Activated CD4-positive, CD25-positive, alpha-beta regulatory T cell treated with anti-CD3 and anti-CD28 coated beads, Interleukin-2, amount 50 U/mL, for 24 hours (primary cell): ENCODE measurements around the gene DPEP2.
"Not testable (repeated sequence)": the region's sequence is repeated elsewhere in the genome, so short reads cannot be mapped to it uniquely, and the experiment has no call there.

Source experiments
- ATAC-seq, 2 donors: fragments of 150-1000 bp; cut with Tn5 transposase; one replicate each; pipeline ENCODE4 v1.10.0; 2021; ENCODE audit warnings: mild to moderate bottlenecking in 1 of 2, moderate library complexity in 1 of 2

DPEP2 gene

GRCh38 chr16:67953641-67954375, 45.5 kb downstream of the DPEP2 start:
- ATAC-seq = no peak

- ATAC-seq = no peak
Measured at GRCh38 chr16:67951485-67951884, 47.8 kb downstream of the DPEP2 start.

GRCh38 chr16:67950335-67950843, 48.9 kb downstream of the DPEP2 start:
- no peak for ATAC-seq

- ATAC-seq = no peak
Measured at GRCh38 chr16:67949645-67950044, 49.6 kb downstream of the DPEP2 start.

GRCh38 chr16:67948015-67948414, 51.3 kb downstream of the DPEP2 start:
- ATAC-seq = no peak

- no peak for ATAC-seq
Measured at GRCh38 chr16:67946966-67947558, 52.2 kb downstream of the DPEP2 start.

- no peak for ATAC-seq
Measured at GRCh38 chr16:67946128-67946569, 53.1 kb downstream of the DPEP2 start.

GRCh38 chr16:67945392-67945933, 53.8 kb downstream of the DPEP2 start:
- ATAC-seq = no peak

- ATAC-seq = no peak
Measured at GRCh38 chr16:67944690-67945391, 54.4 kb downstream of the DPEP2 start.

GRCh38 chr16:67943619-67944504, 55.4 kb downstream of the DPEP2 start, which contains the start of gene LCAT:
Gene LCAT, minus strand, starts transcription at chr16:67944120. Its CDS starts 19 bp downstream, at chr16:67944101.
- no peak for ATAC-seq

GRCh38 chr16:67943256-67943618, 56.0 kb downstream of the DPEP2 start:
- no peak for ATAC-seq

- no peak for ATAC-seq
Measured at GRCh38 chr16:67942510-67943255, 56.6 kb downstream of the DPEP2 start.

- peak in 1 of 2 donors; percentile 52 for ATAC-seq
Measured at GRCh38 chr16:67942200-67942509, 57.1 kb downstream of the DPEP2 start.

GRCh38 chr16:67941469-67942199, 57.6 kb downstream of the DPEP2 start:
- no peak for ATAC-seq

- no peak for ATAC-seq
Measured at GRCh38 chr16:67940446-67941089, 58.7 kb downstream of the DPEP2 start.

- ATAC-seq = no peak
Measured at GRCh38 chr16:67939507-67940445, 59.5 kb downstream of the DPEP2 start.

- not testable (repeated sequence) for ATAC-seq
Measured at GRCh38 chr16:67937713-67938112, 61.6 kb downstream of the DPEP2 start.
